Stimulated activated CD8-positive, alpha-beta memory T cell treated with anti-CD3 and anti-CD28 coated beads, Interleukin-4, amount 100 ng/mL, for 48 hours (primary cell): Measurements from ENCODE around the gene FHIT.

Experiments
- DNase-seq: peaks from one replicate; pipeline ENCODE4 v3.0.0-alpha.2; 2020

FHIT gene

GRCh38 chr3:60979461-60980341, 271.6 kb downstream of the FHIT start:
- no peak for DNase-seq

- DNase-seq, result no peak
Observed at GRCh38 chr3:60973321-60973720, 277.9 kb downstream of the FHIT start.

- no peak for DNase-seq
Observed at GRCh38 chr3:60972599-60972998, 278.7 kb downstream of the FHIT start.

- DNase-seq, result no peak
Observed at GRCh38 chr3:60970850-60971249, 280.4 kb downstream of the FHIT start.

GRCh38 chr3:60967141-60967540, 284.1 kb downstream of the FHIT start:
- no peak for DNase-seq

- no peak for DNase-seq
Observed at GRCh38 chr3:60957541-60957940, 293.7 kb downstream of the FHIT start.

- DNase-seq, result no peak
Observed at GRCh38 chr3:60956729-60957128, 294.5 kb downstream of the FHIT start.

GRCh38 chr3:60955034-60955433, 296.2 kb downstream of the FHIT start:
- no peak for DNase-seq

- DNase-seq, result no peak
Observed at GRCh38 chr3:60954048-60954447, 297.2 kb downstream of the FHIT start.

GRCh38 chr3:60953351-60953750, 297.9 kb downstream of the FHIT start:
- DNase-seq, result no peak

GRCh38 chr3:60952055-60952454, 299.2 kb downstream of the FHIT start:
- DNase-seq, result no peak

GRCh38 chr3:60949146-60949545, 302.1 kb downstream of the FHIT start:
- no peak for DNase-seq

- no peak for DNase-seq
Observed at GRCh38 chr3:60948488-60948887, 302.8 kb downstream of the FHIT start.

- DNase-seq, result no peak
Observed at GRCh38 chr3:60935709-60936108, 315.5 kb downstream of the FHIT start.

GRCh38 chr3:60933824-60934223, 317.4 kb downstream of the FHIT start:
- DNase-seq, result no peak

GRCh38 chr3:60932643-60933042, 318.6 kb downstream of the FHIT start:
- no peak for DNase-seq

- no peak for DNase-seq
Observed at GRCh38 chr3:60932170-60932569, 319.1 kb downstream of the FHIT start.

GRCh38 chr3:60931452-60931851, 319.8 kb downstream of the FHIT start:
- no peak for DNase-seq

GRCh38 chr3:60920519-60920918, 330.7 kb downstream of the FHIT start:
- DNase-seq, result no peak

- DNase-seq, result no peak
Observed at GRCh38 chr3:60919296-60919695, 332.0 kb downstream of the FHIT start.

- no peak for DNase-seq
Observed at GRCh38 chr3:60917141-60917540, 334.1 kb downstream of the FHIT start.

- no peak for DNase-seq
Observed at GRCh38 chr3:60916546-60916945, 334.7 kb downstream of the FHIT start.

- DNase-seq, result no peak
Observed at GRCh38 chr3:60913474-60913873, 337.8 kb downstream of the FHIT start.

GRCh38 chr3:60912876-60913275, 338.4 kb downstream of the FHIT start:
- no peak for DNase-seq

- DNase-seq, result no peak
Observed at GRCh38 chr3:60912142-60912541, 339.1 kb downstream of the FHIT start.
